ENCODE data around the gene GINM1.

DNA sequence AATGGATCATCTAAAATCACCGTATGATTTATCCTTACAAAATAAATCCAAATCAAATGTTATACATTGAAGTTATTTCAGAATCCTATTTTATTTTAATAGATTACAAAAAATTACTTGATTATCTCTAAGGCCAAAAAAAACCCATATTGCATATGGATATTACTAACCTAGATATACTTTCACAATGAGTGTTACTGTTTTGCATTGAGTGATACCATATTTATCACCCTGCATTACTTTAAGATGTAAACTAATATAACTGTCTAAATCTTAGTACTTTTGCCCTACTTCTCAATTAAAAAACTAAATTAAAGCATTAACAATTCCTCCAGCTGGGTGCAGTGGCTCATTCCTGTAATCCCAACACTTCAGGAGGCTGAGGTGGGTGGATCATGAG, 31.4 kb upstream of the GINM1 start:
- TF ChIP-seq, protein P1, sequence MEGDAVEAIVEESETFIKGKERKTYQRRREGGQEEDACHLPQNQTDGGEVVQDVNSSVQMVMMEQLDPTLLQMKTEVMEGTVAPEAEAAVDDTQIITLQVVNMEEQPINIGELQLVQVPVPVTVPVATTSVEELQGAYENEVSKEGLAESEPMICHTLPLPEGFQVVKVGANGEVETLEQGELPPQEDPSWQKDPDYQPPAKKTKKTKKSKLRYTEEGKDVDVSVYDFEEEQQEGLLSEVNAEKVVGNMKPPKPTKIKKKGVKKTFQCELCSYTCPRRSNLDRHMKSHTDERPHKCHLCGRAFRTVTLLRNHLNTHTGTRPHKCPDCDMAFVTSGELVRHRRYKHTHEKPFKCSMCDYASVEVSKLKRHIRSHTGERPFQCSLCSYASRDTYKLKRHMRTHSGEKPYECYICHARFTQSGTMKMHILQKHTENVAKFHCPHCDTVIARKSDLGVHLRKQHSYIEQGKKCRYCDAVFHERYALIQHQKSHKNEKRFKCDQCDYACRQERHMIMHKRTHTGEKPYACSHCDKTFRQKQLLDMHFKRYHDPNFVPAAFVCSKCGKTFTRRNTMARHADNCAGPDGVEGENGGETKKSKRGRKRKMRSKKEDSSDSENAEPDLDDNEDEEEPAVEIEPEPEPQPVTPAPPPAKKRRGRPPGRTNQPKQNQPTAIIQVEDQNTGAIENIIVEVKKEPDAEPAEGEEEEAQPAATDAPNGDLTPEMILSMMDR (IDR thresholded peaks at IDR 0.05), result no peak
- TF ChIP-seq POLR2AphosphoS5 (IDR thresholded peaks at IDR 0.05), result no peak
